ENCODE results near the gene TMEM107.

TMEM107 gene

DNA sequence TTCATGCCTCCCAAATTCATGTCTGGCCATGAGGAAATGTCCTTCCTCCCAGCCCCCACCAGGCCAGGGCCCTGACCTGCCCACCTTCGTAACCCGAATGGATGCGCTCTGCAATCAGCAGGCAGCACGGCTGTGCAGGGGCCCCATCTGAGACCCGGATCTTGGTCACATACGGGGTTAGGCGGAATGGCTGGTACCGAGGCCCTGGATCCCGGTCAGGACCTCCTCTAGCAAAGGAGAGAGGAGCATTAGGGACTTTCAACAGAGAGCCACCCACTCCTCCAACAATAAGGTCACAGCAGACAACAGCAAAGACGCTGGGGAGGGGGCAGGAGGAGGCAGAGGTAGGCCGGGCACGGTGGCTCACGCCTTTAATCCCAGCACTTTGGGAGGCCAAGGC is 27.6 kb downstream of the TMEM107 start:
- no peak for DNase-seq

DNA sequence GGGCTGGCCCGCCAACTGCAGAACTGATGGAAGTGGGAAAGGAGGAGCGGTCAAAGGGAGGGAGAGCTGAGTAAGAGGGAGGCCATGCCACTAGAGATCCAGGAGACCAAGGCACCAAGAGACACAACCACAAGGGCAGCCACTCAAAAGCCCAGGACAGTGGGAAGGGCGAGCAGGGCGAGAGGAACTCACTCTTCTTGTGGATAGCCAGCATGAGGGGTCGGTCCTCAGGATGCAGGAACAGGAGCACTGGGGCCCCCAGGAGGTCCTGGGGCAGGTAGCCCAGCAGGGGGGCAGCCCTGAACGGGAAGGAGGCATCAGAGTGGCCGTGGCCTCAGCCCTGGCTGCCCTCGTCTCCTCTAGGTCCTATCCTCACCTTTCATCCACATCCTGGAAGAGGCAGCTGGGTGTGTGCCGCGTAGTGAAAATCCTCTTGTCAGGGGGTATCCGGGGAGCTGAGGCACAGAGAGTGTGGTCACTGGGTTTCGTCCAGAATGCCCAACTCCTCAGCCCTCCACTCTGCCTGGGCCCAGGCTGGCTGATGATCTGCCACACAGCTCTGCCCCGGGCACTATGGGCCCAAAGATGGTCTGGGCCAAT is 28.3 kb downstream of the TMEM107 start:
- no peak for DNase-seq

DNA sequence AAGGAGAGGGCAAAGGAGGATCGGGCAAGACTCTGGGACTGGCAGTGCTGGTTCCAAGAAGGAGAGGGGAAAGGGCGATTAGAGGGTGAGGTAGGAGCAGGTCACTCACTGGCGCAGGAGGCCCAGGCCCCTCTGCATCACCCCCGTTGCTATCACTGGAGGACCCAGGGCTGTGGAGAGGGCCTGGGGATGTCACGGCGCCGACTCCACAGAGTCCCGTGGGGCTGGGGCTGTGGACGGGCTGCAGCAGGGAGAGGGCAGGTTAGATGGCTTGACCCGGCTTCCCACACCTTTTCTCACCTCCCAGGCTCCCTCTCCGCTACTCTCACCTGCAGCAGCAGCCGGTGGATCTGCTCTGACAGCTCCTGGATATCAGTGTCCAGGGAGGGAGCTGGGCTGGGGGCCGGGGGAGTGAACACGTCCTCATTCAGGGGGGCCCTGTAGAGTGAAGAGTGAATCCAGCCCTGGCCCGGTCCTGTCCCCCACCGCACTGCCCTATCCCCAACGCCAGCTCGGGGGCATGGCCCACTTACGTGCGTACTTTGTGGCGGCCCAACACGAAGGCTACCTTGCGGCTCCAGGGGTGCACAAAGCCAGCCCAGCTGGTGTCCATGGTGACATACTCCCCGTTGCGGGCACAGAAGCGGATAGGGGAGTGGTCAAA is 28.9 kb downstream of the TMEM107 start:
- DNase-seq: no peak

DNA sequence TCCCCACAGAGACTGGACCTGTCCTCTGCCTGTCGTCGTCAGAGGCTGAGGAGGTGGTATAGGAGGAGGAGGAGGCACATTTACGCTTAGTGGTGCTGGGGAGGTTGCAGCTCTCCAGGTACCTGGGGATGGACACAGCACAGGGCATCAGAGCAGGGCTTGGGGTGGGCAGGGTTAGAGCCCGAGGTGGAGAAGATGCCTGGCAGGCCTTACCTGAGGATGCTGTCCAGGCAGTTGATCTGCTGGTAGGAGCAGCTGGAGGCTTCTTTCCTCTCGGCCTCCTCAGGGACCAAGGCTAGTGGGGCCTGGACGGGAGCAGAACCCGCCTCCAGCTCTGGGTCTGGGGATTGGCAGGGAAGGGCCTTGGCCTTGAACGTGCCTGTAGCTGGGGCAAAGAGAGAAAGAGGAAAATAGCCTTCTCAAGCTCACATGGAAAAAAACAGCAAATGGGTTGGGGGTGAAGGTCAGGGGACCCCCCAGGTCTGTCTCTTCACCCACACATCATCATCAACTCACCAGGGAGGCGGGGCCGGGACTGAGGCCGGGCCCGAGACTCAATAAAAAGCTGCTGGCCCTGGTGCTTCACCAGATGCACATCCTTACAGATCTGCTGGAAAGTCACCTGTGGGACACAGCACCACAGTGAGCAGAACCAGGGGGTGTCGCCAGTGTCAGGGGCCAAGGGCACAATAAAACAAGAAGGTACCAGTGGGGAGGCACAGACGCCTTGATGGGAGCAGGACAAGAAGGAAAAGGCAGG is 29.6 kb downstream of the TMEM107 start:
- no peak for DNase-seq

DNA sequence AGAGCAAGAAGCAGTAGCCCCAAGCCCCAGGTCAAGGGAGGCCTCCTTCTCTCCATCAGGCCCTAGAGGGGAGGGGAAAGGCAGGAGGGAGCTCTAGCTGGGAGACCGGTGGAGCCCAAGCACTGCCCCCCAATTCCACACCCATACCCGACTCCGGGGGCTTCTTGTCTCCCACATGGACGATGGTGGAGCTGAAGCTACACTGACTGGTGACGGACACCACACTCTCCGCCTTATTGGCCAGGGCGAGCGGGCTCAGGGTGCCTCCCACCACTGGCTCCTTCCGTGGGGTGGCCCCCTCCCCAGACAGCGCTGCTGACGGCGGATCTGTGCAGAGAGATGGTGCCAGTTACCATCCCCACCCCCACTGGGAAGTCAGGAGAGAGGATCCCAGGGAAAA is 30.4 kb downstream of the TMEM107 start:
- DNase-seq: no peak

DNA sequence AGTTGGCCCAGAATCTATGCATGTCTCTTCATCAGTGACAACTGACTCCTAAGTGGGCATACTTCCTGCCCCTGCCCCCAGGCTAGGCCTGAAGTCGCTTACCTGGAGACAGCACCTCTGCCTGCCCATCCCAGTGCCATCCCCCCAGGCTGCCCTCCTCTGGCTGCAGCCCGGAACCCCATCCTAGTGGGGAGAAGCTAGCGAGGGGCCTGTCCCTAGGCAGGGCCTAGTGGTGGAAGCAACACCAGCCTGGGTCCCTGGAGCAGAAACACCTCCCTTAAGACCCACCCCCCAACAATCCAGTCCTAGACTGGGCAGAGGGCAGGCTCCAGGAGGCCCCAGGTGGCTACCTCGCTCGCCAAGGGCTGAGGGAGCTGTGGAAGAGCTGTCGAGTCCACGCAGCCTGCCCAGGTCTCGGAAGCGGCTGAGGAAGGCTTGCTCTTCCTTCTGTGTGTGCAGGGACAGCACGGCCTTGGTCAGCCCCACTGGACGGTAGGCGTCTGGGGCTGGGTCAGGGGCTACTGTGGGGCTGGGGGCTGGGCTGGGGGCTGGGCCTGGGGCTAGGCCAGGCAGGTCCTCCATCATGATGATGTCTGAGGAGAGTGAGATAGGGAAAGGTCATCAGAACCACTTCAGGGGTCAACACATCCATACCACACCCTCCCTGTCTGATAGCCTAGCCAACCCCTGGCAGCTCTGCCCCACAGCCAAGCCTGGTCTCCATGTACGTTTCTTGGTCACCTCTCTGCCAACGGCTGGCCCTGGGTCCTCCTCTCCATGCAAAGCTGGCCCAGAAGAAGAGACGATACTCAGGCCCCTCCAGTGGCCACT is 31.6 kb downstream of the TMEM107 start:
- DNase-seq: no peak

DNA sequence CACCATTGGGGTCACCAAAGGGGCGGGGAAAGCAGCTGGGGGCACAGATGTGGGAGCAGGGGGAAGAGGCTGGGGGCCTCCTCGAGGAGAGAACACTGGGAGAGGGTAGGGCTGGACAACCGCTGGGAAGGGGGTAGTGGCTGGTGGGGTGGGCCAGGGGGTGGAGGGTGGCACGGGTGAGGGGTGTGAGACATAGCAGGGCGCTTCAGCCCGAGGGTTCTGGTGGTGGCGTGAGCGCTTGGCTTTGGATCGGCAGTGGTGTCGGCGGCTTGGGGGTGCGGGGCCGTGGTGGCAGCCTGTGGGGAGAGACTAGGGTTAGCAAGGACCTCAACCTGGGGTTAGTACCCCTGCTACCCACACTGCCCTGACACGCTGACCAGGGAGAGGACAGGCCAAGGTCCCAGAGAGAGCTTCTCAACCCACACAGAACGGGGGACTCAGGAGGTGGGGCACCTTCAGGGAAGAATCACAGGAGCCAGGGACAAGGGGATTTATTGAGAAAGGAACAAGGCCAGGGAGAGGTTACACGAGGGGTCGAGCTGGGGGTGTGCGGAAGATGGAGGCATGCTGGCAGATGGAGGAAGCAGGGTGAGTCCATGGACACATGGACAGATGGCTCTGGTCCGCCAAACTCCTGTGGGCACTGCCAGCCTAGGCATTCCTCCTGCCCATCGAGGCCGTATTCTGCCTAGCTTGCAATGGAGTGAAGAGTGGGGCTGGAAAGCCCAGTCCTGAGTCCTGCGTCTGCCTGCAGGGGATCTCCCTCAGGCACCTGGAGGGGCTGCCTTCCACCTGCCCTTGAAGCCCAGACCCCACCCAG is 32.4 kb downstream of the TMEM107 start:
- no peak for DNase-seq

DNA sequence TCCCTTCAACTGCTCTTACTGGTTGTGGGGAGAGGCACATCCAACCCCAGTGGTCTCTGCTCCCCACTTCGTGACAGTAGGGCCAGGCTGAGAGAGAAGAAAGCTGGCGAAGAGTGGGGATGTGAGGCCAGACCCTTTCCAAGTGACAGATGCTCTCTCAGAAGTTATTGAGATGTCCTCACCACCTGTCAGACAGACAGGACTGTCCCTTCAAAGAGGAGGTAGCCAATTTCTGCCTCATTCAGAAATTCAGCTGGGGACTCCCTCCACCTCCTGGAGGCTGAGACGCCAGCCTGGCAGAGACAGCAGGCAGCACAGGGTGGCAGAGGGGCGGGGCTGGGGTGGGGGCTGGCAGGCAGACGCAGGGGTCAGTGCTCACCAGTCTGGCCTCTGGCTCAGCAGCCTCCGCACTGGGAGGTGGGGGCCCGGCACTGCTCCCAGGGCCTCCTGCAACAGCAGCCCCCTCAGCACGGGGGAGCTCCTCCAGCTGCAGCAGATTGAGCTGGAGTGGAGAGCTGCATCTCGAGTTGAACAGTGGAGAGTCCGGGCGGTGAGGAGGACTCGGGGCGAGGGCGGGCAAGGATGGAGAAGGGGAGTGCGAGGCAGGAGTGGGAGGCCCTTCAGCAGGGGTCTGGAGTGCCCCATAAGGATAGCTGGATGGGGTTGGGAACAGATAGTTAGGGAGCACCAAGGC is 33.1 kb downstream of the TMEM107 start:
- DNase-seq: no peak

DNA sequence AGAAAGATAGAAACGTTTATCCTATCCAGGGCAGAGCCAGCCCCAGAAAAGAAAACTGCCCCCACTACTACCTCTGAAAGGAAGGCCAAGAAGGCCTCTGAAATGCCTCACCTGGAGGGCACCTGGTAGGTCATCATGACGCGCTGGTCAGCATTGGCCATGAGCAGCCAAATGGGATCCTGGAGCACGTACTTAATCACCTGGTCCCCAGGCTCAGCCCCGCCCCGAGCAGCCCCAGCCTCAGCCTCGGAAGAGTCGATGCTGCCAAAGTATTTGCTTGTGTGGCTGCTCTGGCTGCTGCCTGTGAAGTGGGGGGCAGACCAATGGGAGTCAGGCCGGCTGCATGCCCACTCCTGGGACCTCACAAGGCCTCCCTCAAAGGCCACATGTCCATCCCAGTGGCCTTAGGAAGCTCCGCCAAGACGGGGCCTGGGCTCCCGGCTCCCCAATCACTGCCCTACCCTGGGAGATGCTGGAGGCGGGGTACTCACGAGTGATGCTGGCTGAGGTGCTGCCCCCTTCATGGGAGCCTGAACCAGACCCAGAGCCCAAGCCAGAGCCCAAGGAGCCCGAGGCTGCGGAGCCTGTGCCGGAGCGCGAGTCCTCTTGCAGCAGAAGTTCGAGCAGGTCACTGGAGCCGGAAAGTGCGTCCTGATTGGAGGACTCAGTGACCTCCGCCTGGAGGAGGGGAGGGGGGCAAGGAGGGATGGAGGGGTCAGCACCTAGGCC is 33.9 kb downstream of the TMEM107 start:
- no peak for DNase-seq

DNA sequence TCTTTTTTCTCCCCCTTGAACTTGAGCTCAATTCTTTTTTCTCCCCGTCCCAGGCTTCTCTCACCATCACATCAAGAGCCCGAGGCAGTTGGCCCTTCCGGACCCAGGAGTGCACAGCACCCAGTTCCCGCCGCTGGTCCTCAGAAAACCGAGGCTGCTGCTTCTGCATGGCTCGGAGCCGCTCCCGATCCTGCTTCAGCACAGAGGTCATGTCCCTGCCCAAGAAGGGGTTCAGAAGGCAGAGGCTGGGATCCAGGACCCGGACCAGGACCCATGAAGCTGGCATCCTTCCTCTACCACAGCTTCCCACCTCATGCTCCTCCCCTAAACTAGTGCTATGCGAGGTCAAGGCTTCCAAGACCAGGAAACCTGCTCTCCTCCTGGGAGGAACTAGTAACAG is 34.4 kb downstream of the TMEM107 start:
- DNase-seq: no peak

DNA sequence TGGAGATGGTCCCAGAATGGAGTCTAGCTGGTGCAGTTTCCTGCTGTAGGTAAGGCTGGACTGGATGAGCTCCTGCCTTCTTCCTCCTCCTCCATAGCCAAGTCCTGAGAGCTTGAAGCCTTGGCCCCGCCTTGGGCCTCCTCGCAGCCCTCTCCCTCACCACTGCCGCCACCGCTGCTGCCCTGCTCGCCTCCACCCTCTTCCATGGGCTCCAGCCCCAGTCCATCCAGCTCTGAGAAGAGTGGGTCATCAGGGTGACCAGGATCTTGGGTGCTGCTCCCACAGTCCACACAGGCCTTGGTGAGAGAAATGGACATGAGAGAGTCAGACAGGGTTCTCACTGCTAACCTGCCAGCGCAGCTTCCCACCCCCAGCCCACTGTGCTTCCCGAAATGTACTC is 35.1 kb downstream of the TMEM107 start:
- no peak for DNase-seq

DNA sequence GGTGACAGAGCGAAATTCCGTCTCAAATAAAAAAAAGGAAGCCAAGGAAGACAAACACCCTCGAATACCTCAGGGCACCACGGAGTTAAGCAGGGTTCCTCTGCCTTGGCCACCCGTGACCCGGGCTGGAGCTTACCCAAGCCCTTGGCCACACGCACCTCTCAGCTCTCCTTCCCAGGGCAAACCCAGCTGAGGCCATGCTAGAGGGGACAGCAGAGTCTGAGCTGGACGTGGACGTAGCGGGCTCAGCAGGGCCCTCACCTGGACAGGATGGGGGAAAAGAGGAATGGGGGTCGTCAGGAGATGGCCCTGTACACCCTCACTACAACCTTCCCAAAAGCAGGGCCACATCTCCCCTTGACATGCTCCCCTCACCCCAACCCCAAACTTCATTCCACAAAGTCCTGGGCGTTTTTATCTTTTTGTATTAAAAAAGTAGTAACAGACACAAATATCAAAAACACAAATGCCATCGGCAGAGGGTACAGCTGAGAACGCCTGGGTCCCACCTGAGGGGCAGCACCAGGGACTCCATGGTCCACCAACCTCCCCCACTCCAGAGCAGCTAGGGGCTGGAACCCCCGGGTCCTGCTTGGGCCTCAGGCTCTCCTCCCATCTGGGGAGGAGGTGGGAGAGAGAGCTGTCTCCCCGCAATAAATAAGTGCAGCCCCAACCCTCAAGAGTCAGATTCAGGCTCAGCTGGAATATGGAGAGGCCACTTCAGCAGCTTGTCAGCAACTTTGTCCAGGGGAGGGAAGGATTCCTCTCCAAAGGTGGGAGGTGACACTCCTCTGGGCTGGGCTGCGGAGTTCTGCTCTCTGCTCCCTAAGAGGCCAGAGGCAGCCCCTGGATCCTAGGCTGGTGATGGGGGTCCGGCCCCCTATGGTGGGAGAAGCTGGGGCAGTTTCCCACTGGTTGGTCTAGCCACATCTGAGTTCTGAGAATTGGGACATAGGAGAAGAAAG is 35.8 kb downstream of the TMEM107 start:
- DNase-seq: no peak

DNA sequence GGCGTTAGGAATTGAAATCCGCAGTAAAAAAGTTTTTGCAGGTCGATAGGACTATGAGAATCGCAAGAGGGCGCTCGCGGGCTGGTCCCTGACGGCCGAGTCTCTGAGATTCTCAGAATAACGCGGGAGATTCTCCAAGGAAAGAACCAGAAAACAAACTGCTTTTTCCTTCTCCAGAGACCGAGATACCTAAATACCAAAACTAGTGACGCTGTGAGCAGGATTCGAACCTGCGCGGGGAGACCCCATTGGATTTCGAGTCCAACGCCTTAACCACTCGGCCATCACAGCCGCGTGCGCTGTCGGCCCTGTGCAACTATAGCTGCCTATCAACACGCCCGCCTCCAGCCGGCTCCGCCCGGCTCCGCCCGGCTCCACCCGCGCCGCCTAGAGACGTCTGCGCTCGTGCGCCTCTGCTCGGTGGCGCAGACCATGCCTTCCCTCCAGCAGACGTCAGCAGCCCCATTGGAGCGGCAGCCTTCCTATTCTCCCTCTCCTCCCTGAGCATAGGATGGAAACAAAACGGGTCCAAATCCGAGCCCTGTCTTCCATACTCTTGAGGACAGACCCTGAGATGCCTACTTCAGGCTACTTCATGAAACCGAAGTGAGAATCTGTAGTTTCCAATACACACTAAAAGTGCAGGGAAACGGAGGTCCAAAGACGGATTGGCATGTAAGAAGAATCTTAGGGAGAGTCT is 37.4 kb downstream of the TMEM107 start:
- peak; percentile 98 for DNase-seq

DNA sequence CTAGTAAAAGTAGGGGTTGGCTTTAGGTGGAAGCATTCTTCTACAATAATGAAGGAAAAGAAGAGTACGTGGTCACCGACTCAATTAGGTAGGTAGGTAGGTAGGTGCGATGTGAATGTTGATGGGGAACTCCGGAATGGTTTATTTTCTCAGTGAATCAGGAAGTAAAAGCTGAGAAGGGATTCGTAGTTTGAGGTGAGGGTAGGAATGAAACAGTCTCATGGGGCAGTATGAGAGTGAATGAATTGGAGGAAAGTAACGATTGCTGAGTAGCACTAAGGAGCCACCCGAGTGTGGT is 37.9 kb downstream of the TMEM107 start:
- no peak for DNase-seq

DNA sequence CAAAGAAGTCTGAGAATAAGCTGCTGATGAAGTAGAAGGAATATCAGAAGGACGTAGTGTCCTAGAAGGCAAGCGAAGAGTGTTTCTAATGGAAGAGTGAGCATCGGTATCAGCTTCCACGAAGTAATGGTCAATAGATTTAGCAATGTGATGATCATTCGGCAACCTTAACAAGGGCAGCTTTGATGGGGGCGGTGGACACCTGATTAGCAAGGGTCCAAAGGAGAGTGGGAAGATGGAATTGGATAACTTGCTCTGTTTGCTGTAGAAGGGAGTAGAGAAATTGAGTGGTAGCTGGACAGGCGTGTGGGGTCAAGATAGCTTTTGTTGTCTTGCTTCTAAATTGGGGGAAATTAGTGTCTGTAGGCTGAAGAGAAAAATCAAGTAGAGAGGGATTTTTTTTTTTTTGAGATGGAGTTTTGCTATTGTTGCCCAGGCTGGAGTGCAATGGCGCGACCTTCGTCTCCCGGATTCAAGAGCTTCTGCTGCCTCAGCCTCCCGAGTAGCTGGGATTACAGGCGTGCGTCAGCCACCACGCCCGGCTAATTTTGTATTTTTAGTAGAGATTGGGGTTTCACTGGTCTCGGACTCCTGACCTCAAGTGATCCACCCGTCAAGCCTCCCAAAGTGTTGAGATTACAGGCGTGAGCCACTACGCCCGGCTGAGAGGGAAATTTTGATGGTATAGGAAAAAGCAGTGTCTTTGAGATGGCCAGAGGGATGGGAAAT is 38.4 kb downstream of the TMEM107 start:
- no peak for DNase-seq

DNA sequence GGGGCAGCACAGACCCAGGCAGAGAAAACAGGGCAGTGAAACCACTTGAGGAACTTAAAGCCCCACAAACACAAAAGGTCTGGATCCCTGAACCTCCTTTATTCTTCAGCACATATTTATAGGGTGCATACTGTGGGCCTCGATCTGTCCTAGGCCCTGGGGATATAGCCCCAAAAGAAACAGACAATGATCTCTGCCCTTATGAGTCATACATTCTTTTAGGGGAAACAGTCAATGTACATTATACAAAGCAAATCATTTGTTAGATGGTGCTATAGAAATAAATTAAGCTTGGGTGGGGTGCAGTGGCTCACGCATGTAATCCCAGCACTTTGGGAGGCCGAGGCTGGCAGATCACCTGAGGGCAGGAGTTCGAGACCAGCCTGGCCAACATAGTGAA is 42.2 kb downstream of the TMEM107 start:
- no peak for DNase-seq

DNA sequence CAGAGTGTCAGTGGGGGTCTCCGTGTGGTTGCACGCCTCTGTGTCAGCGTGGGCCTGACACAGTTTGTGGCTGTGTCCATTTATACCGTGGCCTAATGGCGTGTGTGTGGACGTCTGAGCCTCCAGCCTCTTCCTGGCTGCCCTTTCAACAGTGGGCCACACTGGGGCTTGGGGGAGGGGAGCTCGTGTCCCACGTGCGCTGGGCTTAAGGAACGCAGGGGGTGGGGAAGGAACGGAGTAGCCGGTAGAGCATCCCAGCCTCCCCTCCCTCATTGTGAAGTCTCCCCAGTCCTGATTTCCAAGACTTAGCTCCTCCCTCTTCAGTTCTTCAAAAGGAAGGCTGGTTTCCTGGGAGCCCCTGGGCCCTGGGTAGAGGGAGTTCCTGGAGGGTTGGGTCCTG is 42.8 kb downstream of the TMEM107 start:
- DNase-seq: no peak

DNA sequence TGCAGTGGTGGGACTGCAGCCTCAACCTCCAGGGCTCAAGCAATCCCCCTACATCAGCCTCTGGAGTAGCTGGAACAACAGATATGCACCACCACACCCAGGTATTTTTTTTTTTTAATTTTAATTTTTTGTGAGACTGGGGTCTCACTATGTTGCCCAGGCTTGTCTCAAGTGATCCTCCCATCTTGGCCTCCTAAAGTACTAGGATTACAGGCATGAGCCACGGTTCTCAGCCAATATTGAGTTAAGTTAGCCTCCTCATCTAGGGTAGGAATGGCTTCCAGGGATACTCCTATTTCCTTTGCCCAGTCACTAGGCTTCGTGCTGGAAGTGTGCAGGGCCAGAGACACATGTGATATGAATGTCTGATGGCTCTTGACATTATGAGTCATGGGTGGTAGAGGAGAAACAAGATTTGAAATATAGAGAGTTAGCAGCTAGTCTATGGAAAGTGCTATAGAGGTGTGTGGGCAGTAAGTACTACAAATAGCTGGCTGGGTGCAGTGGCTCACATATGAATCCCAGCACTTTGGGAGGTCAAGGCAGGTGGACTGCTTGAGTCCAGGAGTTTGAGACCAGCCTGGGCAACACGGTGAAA is 44.2 kb downstream of the TMEM107 start:
- no peak for DNase-seq

Measured in activated CD4-positive, alpha-beta T cell treated with anti-CD3 and anti-CD28 coated beads for 48 hours (primary cell).